GDM1 (cell line): ENCODE results near the gene GRIA2.

Experiments
- DNase-seq: peaks from one replicate; lab custom pipeline; 2025; lab: John Stamatoyannopoulos, UW

Gene GRIA2

GRCh38 chr4:157389741-157390140, 169.2 kb downstream of the GRIA2 start:
- no peak for DNase-seq

- DNase-seq: no peak
Observed at GRCh38 chr4:157405070-157405469, 184.5 kb downstream of the GRIA2 start.
